HG02678 (cell line): ENCODE results near the gene CATSPER1.
"Not testable (repeated sequence)": the region's sequence is repeated elsewhere in the genome, so short reads cannot be mapped to it uniquely, and the experiment has no call there.

ENCODE experiments used
- ATAC-seq: cut with Tn5 transposase; IDR thresholded peaks from one replicate; pipeline ENCODE4 v1.9.1; 2021; ENCODE audit warnings: mild to moderate bottlenecking, moderate library complexity; ENCODE audit not compliant: unreplicated experiment

The CATSPER1 gene

DNA sequence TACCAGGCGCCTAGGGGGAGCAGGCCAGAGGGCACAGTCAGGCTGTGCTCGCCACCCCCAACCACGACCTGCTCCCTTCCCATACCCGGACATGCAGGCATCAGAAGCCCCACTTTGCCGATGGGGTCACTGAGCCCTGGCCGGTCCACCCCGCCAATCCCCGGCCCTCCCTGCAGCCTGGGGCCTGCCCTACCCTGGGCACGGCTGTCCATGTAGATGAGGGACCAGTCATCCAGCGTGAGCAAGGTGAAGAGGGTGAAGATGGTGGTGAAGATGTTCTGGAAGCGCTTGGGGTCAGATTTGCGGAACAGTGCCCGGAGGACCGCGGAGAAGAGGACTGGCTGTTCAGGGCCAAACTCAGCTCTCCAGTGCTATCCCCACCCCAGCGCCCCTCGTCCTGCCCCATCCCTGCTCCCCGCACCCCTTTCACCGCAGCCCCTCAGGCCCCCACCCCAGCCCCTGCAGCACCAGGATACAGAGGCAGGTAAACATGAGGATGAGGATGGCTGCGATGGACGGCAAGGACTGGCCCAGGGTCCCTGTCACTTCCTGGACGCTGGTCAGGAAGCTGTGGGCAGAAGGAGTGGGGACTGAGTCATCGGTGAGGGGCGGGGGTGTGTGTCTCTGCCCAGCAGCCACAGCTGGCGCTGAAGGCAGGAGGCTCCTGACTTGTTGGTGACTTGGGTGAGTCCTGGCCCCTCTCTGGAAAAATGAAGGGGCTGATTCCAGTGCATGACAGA lies 5.5 kb downstream of the CATSPER1 start:
- no peak for ATAC-seq

DNA sequence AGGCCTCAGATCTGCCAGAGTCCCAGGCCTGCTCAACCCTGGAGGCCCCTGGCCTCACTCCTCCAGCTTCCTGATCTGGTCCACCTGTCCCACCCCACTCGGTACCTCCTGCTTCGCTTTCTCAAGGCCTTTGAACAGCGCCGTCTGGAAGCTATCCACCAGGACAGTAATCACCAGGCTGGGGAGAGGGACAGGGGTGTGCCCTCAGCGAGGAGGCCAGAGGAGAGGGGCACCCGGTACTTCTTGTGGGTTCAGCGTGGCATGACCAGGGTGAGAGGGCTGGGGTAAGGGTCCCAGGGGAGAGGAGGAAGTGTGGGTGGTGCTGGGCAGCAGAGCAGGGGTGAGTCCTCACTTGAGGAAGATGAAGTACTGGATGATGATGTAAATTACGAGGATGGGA lies 6.1 kb downstream of the CATSPER1 start:
- ATAC-seq, result no peak

DNA sequence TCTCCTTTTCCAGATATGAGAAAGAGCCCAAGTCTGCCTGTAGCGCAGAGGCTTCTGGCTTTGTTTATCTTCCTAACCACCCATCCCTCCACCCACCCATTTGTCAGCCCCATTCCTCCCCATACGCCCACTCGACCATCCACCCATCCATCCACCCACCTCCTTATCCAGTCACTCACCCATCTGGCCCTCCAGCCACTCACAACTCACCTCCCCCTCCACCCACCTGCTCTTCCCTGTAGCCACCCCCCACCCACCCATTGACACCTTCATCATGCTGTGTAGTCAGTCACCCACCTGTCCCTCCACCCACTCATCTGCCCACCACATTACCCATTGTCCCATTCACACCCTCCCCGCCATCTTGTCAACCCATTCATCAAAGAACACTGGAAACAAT lies 9.0 kb downstream of the CATSPER1 start:
- no peak for ATAC-seq

DNA sequence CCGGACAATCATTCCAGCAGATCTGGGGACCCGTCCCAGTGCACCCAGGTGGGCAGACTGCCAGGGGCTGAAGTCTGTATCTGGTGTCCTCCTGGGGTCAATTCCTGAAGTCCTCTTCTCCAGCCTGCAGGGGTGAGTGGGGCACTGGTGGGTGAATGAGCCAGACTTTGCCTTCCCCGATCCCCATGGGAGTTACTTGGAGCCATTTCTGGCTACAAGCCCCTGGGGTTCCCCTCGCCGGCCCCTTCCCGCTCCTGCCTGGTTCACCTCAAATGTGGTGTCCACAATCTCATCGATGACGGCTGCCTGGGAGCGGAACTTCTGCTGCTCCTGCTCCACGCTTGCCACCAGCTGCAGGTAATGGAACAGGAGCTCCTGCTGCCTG lies 9.5 kb downstream of the CATSPER1 start:
- no peak for ATAC-seq

DNA sequence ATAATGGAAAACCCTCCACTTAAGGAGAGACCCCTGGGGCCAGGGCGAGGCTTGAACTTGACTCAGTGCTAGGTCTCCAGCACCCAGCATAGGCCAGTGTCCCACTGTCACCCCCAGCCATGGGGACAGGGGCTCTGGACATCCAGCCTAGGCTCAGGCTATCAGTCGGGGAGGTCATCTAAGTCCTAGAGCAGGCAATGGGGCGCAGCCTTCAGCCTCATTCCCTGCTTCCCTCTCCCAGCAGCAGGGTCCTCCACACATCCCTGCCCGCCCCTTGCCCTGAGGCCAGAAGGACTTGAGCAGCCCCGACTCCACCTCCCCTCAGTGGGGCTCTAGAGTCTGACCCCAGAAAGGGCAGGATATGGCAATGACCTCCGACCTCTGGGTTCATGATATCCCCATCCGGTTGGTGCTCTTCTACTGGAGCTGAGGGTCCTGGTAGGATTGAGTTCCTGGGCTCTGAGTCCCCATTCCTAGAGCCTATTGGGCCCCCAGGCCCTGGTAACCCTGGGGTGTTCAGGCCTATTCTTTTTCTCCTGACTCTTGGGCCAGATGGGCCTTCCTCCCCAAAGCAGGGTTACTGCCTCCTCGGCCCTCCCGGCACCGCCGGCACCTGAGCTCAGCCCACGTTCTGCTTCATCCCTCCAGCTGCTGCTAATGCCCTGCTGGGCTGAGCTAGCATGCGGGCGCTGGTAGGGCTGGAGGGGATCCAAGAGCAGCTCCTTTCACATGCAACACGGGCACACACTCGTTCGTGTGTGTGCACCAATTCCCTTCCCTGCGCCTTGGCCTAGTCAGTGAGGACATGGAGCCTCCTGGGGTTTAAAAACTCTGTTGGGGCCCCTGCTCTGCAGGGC lies 10.1 kb downstream of the CATSPER1 start:
- no peak for ATAC-seq

DNA sequence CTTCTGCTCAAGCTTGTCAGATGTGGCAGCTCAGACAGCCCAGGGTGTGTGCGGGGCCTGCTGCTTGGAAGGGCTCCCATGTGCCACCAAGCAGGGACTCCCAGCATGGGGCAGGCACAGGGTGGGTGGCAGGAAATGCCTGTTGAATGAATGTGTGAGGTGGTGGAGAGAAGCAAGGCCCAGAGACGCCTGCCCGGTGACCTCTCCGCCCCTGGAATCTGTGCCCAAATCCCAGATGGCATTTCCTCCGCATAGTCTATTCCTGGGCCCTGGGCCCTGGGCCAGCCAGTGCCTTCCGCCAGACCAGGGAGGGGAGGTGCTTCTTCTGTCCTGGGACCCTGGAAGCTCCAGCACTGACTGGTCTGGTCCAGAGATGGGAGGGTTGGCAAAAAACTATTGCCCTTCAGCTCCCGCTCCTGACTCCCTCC lies 10.8 kb downstream of the CATSPER1 start:
- no peak for ATAC-seq

DNA sequence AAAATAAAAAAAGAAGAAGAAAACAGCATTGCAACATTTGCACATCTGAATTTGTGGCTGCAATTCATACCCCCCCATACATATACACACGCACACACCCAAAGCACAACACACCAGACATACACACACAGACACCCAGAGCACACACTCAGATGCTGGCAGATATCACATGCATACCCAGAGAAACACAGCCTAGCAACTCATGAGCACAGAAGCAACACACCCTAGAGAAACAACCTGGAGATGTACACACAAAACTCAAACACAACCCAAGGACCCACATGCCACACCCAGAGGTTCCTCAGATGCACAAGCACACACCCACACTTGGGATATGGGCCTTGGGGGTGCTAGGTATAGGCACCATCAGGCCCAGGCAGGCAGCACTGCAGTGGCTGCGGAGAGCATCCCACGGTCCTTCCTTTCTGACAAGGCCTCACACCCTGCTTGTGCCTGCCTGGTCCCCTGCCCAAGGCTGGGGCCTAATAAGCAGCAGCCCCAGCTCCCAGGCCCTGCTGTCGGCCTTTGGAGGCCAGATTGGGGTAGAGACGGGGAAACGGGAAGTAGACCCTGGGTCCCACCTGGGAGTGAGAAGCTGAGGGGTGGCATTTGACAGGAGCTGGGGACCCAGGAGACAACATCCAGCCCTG lies 11.3 kb downstream of the CATSPER1 start:
- ATAC-seq, result no peak

DNA sequence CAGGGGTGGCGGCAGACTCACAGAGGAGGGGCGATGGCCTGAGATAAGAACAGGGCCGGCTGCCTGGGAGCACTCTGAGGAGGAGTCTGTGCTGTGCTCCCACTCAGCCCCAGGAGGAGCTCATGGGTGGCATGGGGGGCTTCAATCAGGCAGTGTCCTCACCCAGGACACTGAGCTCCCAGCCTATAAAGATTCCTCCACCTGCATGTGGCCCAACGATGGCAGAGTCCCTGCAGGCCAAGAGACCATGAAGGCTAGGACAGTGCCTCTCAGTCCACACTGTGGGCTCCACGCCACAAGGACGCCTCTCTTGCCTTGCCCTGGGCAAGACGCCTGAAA lies 12.5 kb downstream of the CATSPER1 start:
- ATAC-seq, result no peak

DNA sequence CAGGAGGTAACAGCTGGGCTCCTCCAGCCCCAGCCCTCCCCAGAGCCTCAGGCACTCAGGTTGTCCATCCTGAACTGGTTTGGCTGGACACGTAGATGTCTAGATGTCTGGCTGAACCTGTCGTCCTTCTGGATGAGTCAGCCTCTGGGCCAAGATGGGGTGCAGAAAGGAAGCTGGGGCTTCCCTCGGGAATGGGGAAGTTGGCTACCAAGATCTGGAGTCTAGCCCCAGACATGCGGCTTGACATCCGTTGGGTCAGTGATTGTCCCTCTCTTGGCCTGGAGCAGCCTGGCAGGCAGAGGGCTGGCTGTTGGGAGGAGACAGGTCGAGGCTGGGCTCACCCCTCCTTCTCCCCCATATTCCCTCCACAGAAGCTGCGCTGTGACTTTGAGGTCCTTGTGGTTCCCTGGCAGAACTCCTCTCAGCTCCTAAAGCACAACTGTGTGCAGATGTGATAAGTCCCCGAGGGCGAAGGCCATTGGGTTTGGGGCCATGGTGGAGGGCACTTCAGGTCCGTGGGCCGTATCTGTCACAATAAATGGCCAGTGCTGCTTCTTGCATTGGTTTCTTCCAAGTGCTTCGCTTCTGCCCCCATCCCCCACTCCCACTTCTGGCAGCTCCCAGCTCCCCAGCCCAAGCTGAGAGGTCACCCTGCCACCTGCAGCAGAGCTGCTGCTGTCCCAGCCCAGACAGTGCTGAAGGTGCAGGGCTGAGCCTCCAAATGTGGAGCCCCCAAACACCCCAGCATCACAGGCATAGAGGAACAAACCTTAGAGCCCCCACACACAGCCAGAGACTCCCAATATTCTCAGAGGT lies 13.1 kb downstream of the CATSPER1 start:
- no peak for ATAC-seq

DNA sequence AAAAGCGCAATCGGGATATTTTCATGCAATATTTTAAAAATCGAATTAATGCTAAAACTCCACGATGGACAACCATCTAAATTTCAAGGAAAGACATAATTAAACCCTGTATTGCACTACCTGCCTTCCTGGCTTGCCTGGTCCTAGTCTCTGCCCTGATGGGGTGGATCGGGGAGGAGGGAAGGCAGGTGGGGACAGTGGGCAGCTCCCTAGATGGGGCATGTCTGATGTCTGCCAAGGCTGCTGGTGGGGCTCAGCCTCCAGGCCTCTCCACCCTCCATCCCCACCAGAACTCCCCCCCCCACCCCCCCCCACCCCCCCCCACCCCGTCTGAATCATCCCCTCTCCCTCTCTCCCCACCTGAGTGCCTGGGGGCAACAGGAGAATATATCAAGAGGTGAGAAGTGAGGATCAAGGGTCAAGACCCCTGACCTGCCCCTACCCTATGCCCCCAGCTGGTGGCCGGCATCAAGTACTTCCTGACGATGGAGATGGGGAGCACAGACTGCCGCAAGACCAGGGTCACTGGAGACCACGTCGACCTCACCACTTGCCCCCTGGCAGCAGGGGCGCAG lies 13.8 kb downstream of the CATSPER1 start:
- ATAC-seq, result no peak

DNA sequence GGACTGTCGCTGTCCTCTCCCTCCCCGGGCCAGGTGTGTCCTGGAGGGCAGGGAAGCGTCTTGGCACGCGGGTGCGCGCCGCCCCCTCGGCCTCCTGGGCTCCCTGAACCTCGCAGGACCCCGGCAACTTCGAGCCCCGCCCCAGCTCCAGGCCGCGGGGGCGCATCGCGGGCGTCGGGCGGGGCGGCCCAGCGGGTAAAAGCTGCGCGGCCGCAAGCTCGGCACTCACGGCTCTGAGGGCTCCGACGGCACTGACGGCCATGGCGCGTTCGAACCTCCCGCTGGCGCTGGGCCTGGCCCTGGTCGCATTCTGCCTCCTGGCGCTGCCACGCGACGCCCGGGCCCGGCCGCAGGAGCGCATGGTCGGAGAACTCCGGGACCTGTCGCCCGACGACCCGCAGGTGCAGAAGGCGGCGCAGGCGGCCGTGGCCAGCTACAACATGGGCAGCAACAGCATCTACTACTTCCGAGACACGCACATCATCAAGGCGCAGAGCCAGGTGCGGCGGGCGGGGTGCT lies 14.4 kb downstream of the CATSPER1 start, which contains the start of gene CST6:
Gene CST6 (plus strand): TSS at position 224 of the 519 bp plus-strand sequence. CDS start 37 bp downstream, at position 261.
- ATAC-seq, result no peak

DNA sequence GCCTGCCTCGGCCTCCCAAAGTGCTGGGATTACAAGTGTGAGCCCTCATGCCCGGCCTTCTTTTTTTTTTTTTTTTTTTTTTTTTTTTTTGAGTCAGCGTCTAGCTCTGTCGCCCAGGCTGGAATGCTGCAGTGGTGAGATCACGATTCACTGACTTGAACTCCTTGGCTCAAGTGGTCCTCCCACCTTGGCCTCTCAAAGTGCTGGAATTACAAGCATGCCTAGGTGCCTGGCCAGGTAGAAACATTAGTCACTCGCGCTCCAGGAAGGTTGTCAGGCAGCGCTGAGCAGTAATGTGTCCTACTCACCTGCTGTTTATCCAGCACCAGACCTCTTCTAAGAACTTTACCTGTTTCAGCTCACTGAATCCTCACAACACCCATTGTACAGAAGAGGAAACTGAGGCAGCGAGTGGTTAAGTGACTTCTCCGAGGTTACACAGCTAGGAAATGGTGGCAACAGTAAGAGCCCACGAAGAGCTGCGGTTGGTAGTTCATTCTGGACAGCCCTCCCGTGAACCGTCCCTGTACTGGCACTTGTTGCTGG lies 15.0 kb downstream of the CATSPER1 start:
- no peak for ATAC-seq

DNA sequence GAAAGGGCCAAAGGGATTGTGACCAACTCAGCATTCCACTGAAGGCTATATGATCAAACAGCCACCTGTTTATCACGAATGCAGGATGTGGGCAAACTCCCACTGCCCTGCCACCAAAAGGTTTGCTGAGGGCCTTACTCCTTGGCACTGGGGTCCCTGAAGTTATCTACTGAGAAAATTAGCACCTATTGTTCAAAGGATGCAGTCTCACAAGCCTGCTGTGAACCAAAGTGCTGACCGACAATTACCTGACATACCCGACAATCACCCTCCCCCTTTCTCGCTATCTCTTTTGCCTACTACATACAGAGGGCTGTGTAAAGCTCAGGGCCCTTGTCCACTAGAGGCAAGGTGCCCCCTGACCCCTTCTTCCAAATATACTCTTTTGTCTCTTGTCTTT lies 16.2 kb downstream of the CATSPER1 start:
- ATAC-seq, result not testable (repeated sequence)

DNA sequence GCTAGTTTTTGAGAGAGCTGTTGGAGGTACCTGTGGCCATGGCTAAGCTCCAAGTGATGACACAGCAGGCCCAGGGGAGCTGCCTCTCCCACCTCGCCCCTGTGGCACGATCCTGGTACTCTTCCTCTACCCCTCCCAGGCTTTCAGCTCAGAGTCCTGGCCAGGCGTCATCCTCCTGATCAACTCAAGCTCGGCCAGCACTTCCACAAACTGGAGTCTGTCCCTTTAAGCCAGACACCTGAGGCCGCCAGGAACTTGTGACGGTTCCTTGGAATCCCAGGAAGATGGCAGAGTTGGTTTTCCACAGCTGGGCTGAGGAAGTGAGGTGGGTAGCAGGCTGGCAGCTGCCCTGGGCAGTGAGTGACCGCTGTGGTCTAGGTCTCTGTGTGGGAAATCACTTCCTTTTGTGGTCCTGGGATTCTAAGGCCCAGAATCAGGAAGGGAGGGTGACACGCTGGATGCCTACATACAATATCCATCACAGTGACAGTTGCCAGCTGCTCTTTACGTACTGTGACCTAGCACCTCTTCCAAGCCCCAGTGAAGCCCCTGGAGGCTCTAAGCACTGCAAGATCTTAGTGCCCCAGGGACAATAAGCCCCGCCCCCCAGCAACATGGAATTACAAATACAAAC lies 17.7 kb downstream of the CATSPER1 start:
- ATAC-seq, result no peak

DNA sequence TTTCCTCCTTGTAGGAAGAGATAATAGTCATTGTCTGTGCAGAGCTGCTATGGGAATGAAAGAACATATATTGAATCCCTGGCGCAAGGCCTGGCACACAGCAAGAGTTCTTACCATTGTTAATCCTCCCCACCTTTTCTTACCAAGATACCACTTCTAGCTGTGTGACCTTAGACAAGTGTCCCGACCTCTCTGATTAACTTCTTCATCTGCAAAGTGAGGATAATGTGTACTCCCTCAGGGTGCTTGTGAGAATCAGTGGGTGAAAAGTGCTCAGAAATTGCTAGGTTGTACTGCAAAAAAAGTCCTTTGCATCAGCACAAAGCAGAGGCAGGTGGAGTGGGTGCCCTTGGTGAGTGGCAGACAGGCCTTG lies 18.2 kb downstream of the CATSPER1 start:
- ATAC-seq, result no peak

DNA sequence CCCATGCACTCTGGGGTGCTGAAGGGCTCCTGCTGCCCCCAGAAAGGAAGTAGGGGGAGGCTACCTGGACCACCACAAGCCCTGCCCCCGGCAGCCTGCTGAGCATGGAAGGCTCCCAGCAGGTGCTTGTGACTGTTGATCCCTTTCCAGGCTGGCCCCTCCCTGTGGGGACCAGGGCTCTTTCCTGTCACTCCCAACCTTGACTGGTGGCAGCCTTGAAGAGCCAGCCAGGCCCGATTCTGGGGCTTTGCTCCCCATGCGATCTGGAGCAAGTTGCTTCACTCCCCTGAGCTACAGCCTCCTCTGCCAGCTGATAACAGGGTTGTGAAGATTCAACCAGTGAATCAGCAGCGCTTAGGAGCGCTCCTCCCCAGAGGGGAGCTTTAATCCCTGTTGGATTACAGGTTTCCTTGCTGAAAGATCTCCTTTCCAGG lies 19.1 kb downstream of the CATSPER1 start:
- ATAC-seq, result no peak

DNA sequence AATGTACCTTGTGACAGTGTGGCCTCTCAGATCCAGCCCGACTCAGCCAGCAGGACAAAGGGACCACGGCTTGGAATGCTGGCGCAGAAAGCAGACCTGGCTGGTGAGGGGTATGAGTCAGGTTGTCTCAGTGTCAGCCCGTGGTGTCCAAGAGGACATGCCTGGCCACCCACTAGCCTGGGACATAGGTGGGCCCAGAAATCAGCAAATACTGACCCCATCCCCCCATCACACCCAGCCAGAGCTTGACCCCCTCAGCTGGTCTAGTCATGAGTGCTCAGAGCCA lies 19.4 kb downstream of the CATSPER1 start:
- no peak for ATAC-seq

DNA sequence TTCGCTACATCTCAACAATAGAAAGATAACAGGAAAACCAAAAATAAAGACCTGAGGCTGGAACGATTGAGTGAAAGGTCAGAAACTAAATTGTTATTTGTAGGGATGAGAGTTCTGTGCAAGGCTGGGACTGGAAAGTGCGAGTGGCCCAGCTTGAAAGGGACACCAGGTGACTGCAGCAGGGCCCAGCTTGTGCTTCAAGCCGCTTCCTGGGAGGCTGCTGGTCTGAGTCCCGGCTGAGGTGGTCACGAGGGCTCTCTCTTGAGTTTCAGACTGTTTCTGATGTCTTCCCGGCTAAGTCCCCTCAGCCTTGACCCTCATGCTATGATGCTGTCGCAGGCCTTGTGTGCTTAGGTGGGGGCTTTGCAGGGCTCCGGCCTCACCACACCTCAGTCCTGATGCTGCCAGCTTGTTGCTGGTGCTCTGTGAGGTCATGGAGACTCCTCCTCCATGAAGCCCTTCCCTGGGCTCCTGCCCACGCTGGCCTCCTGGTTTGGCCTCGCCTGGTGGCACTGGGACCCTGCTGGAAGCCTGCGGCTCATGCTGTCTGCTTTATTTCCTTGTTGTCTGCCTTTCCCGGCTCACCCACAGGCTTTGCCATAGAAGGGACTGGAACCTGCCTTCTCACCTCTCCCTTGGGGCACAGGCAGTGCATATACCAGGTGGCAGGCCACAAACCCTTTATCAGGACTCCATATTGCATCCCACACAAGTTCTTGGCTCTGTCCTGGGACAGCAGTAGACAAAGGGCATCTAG lies 20.0 kb downstream of the CATSPER1 start:
- ATAC-seq, result no peak

DNA sequence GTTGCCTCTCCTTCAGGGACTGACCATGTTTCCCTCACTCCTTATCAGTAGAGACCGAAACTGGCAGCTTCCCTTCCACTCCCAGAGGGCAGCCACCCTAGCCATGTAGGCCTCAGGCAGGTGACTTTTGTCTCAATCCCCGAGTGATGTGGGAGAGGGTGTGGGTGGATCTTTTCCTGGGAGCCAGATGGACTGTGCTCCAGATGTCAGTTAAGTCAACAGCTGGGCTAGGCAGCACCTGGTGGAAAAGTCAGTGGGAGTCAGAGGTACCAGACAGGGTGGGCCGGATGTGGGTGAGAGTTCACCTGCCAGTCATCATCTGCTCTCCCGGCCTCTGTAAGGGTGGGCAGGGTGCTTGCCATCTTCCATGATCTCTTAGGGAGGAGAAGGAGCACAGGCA lies 22.1 kb downstream of the CATSPER1 start:
- ATAC-seq, result no peak
